CD1c-positive myeloid dendritic cell (primary cell): ENCODE results near the gene TRAPPC5.

Experiments
- DNase-seq: peaks from one replicate; pipeline ENCODE4 v3.0.0-alpha.2; 2016; ENCODE audit errors: extremely low spot score

The TRAPPC5 gene

GRCh38 chr19:7701049-7701653, 20.5 kb downstream of the TRAPPC5 start:
- no peak for DNase-seq

DNA sequence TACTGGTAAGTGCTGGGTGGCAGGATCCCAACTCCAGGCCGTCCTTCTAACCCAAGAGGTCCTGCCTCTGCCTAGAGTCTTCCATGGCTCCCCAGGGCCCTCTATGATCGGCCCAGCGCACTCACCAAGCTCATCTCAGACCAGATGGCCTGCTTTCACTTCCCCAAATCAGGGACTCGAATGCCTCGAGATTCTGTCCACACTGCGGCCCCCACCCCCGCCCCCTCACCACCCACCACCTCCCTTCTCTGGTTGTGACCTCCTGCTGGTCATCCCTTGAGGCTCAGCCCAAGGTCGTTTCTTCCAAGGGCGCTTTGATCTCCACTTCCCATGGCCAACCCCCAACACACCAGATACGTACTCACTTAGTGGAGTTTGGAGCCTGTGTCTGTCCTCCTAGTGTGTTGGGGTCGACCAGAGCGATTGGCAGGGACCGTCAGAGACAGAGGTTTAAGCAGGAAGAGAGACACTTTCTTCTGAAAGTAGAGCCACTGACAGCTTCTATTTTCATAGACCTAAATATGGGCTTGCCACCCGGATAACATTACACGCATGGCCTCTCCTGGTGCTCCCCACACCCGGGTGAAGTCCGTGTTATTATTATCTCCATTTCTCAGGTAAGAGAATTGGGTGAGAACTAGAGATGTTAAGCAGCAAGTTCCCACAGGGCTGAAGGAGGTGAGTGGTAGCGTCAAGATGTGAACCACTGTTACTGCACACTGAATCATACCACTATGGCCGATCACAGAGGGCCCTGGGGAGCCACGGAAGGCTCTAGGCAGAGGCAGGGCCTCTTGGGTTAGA, 21.2 kb downstream of the TRAPPC5 start, which contains the start of gene FCER2:
Gene FCER2, minus strand, starts transcription at position 478 of the 804 bp plus-strand sequence. CDS start 2,371 bp downstream, outside the sequence.
- peak; percentile 87 for DNase-seq

- DNase-seq, result no peak
Measured at GRCh38 chr19:7703332-7703731, 22.7 kb downstream of the TRAPPC5 start.

DNA sequence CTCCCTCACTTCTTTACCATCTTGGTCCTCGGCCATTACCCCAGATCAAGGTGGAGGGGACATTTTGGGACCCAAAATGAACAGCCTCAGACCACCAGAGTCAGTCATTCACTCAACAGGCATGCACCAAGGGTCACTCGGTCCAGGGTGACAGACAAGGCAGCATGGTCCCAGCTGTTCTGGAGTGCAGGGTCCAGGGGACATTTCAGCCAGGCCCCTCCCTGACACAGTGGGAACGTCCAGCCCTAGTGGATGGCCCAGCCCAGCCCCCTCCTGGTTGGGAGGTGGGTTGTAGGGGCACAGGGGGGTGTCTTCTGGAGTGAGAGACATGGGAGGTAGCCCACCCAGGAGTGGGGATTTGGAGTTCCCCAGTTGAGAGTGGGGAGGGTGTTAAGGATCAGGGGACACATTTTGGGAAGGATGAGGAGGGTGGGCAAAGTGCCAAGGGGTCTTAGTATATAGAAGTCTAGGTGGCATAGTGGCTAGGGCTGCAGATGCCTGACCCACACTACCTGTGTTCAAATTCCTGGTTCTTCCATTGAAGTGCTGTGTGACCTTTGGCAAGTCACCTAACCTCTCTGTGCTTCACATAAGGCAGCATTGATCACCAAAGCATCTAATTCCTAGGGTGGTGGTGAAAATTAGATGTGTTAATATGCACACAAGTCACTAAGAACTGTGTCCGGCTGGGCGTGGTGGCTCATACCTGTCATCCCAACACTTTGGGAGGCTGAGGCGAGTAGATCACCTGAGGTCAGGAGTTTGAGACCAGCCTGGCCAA, 23.8 kb downstream of the TRAPPC5 start:
- no peak for DNase-seq

- DNase-seq, result peak; percentile 98
Measured at GRCh38 chr19:7705387-7706187, 25.0 kb downstream of the TRAPPC5 start.

GRCh38 chr19:7706188-7706954, 25.7 kb downstream of the TRAPPC5 start:
- peak; percentile 56 for DNase-seq

GRCh38 chr19:7706955-7707456, 26.4 kb downstream of the TRAPPC5 start:
- peak; percentile 58 for DNase-seq

- DNase-seq, result no peak
Measured at GRCh38 chr19:7709932-7710460, 29.4 kb downstream of the TRAPPC5 start.

DNA sequence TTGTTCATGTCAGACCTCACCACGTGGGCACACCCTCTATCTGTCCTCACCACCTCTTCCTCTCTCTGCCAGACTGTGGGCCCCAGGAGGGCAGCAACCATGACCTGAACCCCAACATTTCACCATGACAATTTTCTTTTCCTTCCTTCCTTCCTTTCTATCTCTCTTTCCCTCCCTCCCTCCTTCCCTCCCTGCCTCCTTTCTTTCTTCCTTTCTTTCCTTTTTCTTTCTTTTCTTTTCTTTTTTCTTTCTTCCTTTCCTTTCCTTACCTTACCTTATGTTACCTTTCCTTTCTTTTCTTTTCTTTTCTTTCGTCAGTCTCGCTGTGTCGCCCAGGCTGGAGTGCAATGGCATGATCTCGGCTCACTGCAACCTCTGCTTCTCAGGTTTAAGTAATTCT, 30.0 kb downstream of the TRAPPC5 start:
- no peak for DNase-seq

DNA sequence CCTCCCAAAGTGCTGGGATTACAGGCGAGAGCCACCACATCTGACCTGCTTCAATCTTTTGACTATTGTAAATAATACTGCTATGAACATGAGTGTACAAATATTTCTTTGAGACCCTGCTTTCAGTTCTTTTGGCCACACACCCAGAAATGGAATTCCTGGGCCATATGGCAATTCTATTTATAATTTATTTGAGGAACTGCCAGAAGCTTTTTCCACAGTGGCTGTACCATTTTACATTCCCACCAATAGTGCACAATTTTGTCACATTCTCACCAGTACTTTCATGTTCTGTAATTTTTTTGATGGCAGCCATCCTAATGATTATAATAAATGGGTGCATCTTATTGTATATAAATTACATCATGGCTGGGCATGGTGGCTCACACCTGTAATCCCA, 35.0 kb downstream of the TRAPPC5 start:
- DNase-seq, result no peak

- no peak for DNase-seq
Measured at GRCh38 chr19:7716762-7717161, 36.1 kb downstream of the TRAPPC5 start.

DNA sequence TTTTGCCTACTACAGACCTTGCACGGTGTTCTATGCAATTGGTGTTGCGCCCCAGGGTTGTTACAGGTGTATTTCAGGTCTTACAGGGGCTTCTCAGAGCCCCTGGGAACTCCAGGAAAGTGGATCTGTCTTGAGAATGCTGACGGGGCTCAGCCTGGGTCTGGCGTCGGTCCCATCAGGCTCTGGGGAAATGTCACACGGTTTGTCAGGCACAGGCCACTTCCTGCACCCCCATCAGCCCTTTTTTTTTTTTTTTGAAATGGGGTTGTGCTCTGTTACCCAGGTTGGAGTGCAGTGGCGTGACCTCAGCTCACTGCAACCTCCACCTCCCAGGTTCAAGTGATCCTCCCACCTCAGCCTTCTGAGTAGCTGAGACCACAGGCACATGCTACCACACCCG, 38.0 kb downstream of the TRAPPC5 start:
- DNase-seq, result no peak

DNA sequence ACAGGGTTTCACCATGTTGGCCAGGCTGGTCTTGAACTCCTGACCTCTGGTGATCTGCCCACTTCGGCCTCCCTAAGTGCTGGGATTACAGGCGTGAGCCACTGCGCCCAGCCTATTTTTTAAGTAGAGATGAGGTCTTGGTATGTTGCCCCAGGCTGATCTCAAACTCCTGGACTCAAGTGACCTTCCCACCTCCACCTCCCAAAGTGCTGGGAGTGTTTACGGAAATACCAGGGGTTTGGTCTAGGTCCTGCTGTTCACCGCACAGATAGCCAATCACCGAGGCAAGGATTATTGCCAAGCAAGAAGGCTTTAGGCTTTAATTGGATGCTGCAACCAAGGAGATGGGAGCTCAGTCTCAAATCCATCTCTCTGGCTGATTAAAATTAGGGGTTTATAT, 39.7 kb downstream of the TRAPPC5 start:
- DNase-seq, result no peak

DNA sequence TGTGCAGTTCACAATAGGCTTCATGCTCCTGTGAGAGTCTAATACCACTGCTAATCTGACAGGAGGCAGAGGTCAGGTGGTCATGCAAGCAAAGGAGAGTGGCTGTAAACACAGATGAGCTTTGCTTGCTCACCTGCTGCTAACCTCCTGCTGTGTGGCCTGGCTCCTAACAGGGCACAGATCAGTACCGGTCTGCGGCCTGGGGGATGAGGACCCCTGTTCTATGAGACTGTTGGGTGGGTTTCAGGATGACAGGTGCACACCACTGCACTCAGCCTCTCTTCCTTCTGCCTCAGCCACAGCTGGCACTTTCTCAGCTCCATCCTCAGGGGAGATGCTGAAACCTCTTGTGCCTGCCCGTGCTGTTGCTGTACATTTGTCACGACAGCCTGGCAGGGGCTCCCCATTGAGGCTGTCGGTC, 41.6 kb downstream of the TRAPPC5 start:
- DNase-seq, result no peak

DNA sequence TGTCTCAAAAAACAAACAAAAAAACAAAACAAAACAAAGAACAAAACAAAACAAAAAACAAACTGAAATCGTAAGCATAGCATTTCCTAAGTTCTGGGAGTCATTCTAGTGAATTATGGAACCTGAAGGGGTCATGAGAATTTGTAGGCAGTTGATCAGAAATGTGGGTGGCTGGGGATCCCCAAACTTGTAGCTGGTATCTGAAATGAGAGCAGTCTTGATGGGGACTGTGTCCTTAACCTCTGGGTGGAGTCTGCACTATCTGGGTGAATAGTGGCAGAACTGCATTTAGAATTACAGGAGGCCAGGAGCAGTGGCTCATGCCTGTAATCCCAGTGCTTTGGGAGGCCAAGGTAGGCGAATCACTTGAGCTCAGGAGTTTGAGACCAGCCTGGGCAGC, 45.2 kb downstream of the TRAPPC5 start:
- no peak for DNase-seq

DNA sequence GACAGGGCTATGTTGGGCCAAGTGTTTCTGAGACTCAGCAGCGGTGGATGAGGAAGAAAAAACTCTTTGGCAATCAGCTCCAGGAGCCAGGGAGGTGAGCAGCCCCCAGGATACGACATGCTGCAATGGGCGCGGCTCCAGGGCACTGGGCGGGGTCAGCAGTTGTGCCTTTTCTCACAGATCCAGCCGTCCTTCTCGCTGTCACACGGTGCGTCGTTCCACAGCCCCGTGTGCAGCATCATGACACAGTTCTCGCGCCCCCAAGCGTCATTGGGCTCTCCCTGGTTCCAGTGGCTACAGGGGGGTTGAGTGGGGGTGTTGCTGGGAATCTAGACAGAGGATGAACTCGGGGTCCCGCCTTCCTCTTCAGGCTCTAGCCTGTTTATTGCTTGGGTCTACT, 48.6 kb downstream of the TRAPPC5 start:
- DNase-seq, result peak; percentile 51

- no peak for DNase-seq
Measured at GRCh38 chr19:7729831-7730285, 49.2 kb downstream of the TRAPPC5 start.

DNA sequence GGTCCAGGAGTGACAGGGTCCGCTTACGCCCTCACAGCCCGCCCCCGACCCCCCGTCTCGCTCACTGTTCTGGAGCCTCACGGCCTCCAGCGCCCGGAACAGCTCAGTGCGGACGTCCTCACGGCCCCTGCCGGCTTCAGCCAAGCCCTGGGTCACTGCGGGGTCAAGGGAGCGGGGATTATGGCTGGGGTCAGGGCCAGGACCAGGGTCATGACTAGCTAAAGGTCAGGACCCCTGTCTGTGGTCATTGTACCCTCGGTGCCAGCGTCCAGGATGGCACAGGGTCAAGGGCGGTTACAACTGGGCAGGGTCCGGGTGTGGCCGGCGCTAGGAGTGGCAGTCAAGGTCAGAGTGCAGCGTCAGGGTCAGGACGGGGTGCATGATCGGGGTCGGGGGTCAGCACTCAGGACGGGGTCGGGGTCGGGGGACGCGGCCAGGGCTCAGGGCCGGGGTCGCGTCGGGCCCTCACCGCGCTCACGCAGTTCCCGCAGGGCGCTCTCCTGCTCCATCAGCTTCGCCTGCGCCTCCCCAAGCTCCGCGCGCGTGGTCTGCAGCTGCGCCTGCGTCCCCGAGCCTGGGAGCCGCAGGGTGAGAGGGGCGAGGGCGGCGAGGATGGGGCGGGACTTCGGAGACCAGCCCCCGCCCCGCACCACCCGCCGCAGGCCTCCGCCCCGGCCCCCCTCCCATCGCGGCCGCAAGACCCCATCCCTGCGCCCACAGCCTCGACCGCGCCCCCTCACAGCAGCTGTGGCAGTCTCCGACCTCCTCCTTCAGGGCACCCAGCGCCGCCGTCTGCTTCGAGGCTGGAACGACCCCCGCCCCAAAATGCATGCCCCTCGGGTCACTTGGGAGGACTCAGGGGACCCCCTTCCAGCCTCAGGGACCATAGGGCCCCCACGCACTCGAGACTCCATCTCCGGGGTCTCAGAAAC, 49.9 kb downstream of the TRAPPC5 start:
- DNase-seq, result no peak

DNA sequence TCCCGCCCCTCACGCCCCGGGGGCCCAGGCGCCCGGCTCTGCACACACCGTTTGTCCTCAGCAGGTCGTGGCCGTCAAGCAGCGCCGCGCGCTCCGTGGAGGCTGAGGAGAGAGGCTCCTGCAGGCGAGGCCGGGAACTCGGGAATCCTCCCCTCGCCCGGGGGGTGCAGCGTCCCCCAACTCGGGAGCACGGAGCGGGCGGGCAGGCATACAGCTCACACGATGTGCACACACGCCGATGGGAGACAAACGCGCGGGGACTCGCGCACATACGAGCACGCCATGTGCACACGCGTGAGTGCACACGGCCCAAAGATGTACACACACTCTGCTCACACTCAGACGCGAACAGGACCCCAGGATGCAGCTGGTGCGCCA, 50.6 kb downstream of the TRAPPC5 start:
- no peak for DNase-seq
